Small intestine (tissue), 7 donors: ENCODE data around the gene PIP5KL1. TPM values are rescaled to one million over a fixed set of nuclear protein-coding genes. Genes with fewer than 3 reads are reported as not detected.
A peak's percentile ranks its signal among the peaks of the same experiment; 100 is the strongest.

Experiments
- DNase-seq, 2 donors: peaks; one replicate each; pipeline versions ENCODE4 v3.0.0 to v3.0.0-alpha.2; 2013
- FAIRE-seq: peaks from 2 replicates; lab custom pipeline; 2012; peaks lifted over from hg19 to GRCh38; lab: Jason Lieb, UNC
- H3K27ac ChIP-seq, 3 donors: one replicate each; pipeline ENCODE4 v1.5.1; 2013; ENCODE audit warnings: low read length in 2 of 3, mild to moderate bottlenecking in 2 of 3, control low read depth in 1 of 3, inconsistent platforms in 1 of 3, low read depth in 1 of 3, moderate library complexity in 1 of 3
- H3K27me3 ChIP-seq, 3 donors: one replicate each; pipeline ENCODE4 v1.6.1; 2013; ENCODE audit warnings: low read length in 3 of 3, inconsistent platforms in 1 of 3; ENCODE audit not compliant: control insufficient read depth in 3 of 3, insufficient read depth in 3 of 3
- H3K36me3 ChIP-seq, 3 donors: one replicate each; pipeline ENCODE4 v1.6.1; 2013; ENCODE audit warnings: low read length in 3 of 3, inconsistent platforms in 1 of 3, low read depth in 1 of 3, mild to moderate bottlenecking in 1 of 3, moderate library complexity in 1 of 3; ENCODE audit not compliant: control insufficient read depth in 3 of 3, insufficient read depth in 2 of 3
- H3K4me1 ChIP-seq, 3 donors: one replicate each; pipeline ENCODE4 v1.6.1; 2013; ENCODE audit warnings: low read length in 2 of 3, inconsistent platforms in 1 of 3, low read depth in 1 of 3, mild to moderate bottlenecking in 1 of 3, moderate library complexity in 1 of 3; ENCODE audit not compliant: control insufficient read depth in 3 of 3, insufficient read depth in 2 of 3
- H3K4me3 ChIP-seq, 3 donors: one replicate each; pipeline ENCODE4 v1.5.1; 2013; ENCODE audit warnings: low read length in 3 of 3, control low read depth in 1 of 3, inconsistent platforms in 1 of 3, low read depth in 1 of 3, mild to moderate bottlenecking in 1 of 3, moderate library complexity in 1 of 3
- H3K9me3 ChIP-seq, 2 donors: one replicate each; pipeline ENCODE4 v1.6.1; 2013; ENCODE audit warnings: low read depth in 1 of 2, low read length in 1 of 2; ENCODE audit not compliant: control insufficient read depth in 2 of 2, insufficient read depth in 1 of 2
- WGBS, 3 donors: extraction: QIAGEN DNeasy Blood & Tissue Kit; methylation state at CpG; one replicate each; pipeline ENCODE4 v1.1.7; 2013; 5-methylcytosine and 5-hydroxymethylcytosine counted together
- polyA plus RNA-seq, 4 donors: library from polyadenylated mRNA; stranded (reverse) in 3 of 4; unstranded in 1 of 4; fragments of 200-250 nt in 3 of 4; fragments of 120-200 nt in 1 of 4; gene quantifications; one replicate each; pipeline versions ENCODE4 v1.2.1 to v1.2.3, GENCODE V29; 2013
- donor health status: healthy with polysubstance abuse.
- donor health status: control.
- donor health status: control.
- donor health status: Bipolar disorder and iron deficiency.
- donor health status: healthy.

PIP5KL1 gene
- polyA plus RNA-seq, 4 donors, result 0.40 to 0.81 (median 0.60) TPM; not detected in 1

DNA sequence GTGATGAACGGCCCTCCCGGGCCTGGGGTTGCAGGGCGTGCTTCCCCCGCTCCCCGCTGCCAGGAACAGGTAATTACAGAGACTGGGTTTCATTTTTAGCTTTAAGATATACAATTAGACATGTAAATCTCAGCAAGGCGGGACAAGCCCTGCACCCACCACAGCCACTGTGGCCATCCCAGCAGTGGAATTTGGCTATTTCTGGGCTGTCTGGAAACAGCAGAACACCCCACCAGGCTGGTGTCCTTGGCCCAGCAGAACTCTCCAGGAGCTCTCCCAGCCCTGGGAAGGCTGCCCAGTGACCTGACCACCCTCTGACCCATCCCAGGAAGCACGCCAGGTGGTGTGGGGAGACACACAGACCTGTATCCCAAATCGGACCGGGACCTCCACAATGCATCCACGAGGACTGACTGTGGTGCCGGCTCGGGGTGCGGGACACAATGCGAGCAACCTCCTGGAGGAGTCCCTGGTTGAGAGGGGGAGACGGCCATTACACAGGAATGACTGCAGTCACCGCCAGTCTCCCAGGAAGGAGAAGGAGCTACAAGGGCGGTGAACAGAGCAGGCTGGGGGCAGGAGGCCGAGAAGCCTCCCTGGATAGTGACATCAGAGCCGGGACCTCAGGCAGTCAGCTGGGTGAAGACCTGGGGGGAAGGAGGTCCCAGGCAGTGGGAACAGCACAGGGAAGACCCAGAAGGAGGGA, 32.9 kb upstream of the PIP5KL1 start:
- H3K27me3 ChIP-seq, result no peaks in the 10 kb centered on the region
- H3K4me3 ChIP-seq, result no peak overlapping the region
- peak overlapping the region; percentile 43 to 98 (median 46) for H3K27ac ChIP-seq
- FAIRE-seq (no peak), DNase-seq (no peak)
- no peaks in the 10 kb centered on the region for H3K9me3 ChIP-seq
- peaks cover 0 to 73% (median 0%) of the 10 kb centered on the region in 3 donors for H3K36me3 ChIP-seq
- 51 to 68% (median 67%) methylated on average over 19 of the region's 19 CpGs for WGBS, 3 donors
- H3K4me1 ChIP-seq, result peaks cover 27 to 74% (median 45%) of the 10 kb centered on the region in 3 donors

DNA sequence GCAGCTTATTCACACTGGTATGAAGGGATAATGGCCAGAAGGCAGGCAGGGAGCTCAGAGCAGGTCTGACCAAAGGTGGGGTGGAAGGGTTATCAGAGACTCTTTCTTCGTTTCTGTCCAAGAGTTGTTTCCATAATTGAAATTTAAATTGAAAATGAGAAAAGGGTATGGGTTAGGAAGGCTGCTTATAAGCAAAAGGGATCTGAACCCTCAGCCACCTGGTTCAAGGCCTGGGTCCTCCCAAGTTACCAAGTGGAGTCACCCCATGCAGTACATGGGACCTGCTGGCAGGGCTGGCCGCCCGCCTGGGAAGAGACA, 32.4 kb upstream of the PIP5KL1 start:
- H3K27ac ChIP-seq, result peak overlapping the region; percentile 25 to 46 (median 43)

DNA sequence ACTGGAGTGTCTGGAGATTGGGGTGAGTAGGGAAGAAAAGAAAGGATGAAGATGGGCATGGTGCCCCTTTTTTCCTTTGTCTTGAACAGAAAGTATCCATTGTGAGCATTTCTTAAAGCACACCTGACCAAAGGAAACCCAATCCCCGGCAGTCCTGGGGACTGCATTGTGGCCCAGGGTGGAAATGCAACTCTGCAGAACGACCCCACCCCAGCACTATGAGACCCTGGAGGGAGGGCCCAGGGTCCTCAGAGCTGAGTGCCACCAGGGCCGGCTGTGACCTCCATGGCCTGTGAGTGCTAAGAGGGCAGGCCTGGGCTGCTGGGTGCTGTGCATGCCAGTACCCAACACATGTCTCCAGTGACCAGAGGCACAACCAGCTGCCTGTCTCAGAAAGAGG, 31.7 kb upstream of the PIP5KL1 start:
- Histone ChIP-seq H3K9me3 (no peaks in the 10 kb centered on the region), H3K36me3 (peaks cover 0 to 63% (median 0%) of the 10 kb centered on the region in 3 donors), H3K27me3 (no peaks in the 10 kb centered on the region), H3K4me3 (no peak overlapping the region), H3K4me1 (peaks cover 20 to 61% (median 34%) of the 10 kb centered on the region in 3 donors), H3K27ac (peak overlapping the region in 2 of 3 donors; percentile 36 to 53)
- WGBS, 3 donors, result 50 to 63% (median 54%) methylated on average over 3 of the region's 3 CpGs
- DNase-seq (no peak), FAIRE-seq (no peak)

More for the DNA sequence above, 32.4 kb upstream of the PIP5KL1 start:
- DNase-seq (no peak), FAIRE-seq (no peak)
- WGBS, 3 donors, result 44 to 56% (median 55%) methylated on average over 3 of the region's 3 CpGs
- Histone ChIP-seq H3K27me3 (no peaks in the 10 kb centered on the region), H3K4me3 (no peak overlapping the region), H3K36me3 (peaks cover 0 to 68% (median 0%) of the 10 kb centered on the region in 3 donors), H3K9me3 (no peaks in the 10 kb centered on the region), H3K4me1 (peaks cover 24 to 68% (median 40%) of the 10 kb centered on the region in 3 donors)

DNA sequence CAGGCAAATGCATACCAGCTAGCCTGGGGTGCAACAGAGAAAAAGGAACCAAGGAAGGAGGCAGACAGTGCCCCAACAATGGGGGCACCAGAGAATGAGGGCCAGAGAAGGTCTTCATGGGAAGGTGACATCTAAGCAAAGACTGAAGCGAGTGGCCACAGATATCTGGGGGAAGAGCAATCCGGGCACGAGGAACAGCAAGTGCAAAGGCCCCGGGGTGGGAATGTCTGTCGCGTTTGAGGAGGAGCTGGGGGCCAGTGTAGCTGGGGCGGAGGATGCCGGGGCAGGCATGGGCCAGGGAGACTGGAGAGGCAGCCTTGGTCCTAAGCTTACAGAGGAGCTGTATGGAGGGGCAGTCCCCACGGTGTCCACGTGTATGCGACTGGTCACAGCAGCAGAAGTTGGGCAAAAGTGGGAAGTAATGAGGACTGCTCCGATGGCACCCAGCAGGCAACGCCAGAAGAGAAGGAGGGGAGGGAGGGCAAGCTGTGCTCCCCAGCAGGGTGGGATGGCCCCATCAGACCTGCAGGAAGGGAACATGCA, 31.1 kb upstream of the PIP5KL1 start:
- no peaks in the 10 kb centered on the region for H3K9me3 ChIP-seq
- no peak overlapping the region for H3K4me3 ChIP-seq
- WGBS, 3 donors, result 92 to 94% (median 92%) methylated on average over 13 of the region's 13 CpGs
- FAIRE-seq (no peak), DNase-seq (no peak)
- peaks cover 0 to 57% (median 0%) of the 10 kb centered on the region in 3 donors for H3K36me3 ChIP-seq
- no peak overlapping the region for H3K27ac ChIP-seq
- no peaks in the 10 kb centered on the region for H3K27me3 ChIP-seq
- peaks cover 15 to 57% (median 28%) of the 10 kb centered on the region in 3 donors for H3K4me1 ChIP-seq

DNA sequence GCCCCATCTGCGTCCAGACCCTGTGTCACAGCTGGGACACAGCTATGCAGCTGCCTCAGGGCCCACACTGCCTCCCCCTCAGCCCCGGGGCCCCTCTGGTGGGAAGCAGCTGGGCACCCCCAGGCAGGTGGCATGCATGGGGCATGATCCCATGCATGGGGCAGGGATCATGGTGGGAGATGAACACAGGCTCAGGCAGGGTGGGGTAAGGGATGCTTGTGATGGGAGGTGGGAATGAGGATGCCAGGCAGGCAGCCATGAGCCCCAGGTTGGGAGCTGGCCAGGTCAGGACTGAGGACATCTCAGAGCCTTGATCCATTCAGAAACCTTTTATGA, 30.5 kb upstream of the PIP5KL1 start:
- H3K4me1 ChIP-seq, result peaks cover 12 to 57% (median 22%) of the 10 kb centered on the region in 3 donors
- peak overlapping the region; percentile 65 to 85 (median 78) for H3K27ac ChIP-seq
- H3K9me3 ChIP-seq, result no peaks in the 10 kb centered on the region
- no peak for FAIRE-seq
- no peak overlapping the region for H3K4me3 ChIP-seq
- 69 to 100% (median 85%) methylated on average over 2 of the region's 2 CpGs for WGBS, 3 donors
- no peaks in the 10 kb centered on the region for H3K27me3 ChIP-seq
- peaks cover 0 to 52% (median 0%) of the 10 kb centered on the region in 3 donors for H3K36me3 ChIP-seq
- DNase-seq, result no peak

- peaks cover 11 to 57% (median 23%) of the 10 kb centered on the region in 3 donors for H3K4me1 ChIP-seq
- peak in 1 of 2 donors; percentile 55 for DNase-seq
Observed at GRCh38 chr9:127960410-127961154, 30.0 kb upstream of the PIP5KL1 start.

GRCh38 chr9:127959841-127960409, 29.3 kb upstream of the PIP5KL1 start:
- H3K36me3 ChIP-seq, result peaks cover 0 to 49% (median 0%) of the 10 kb centered on the region in 3 donors
- no peaks in the 10 kb centered on the region for H3K9me3 ChIP-seq
- no peak for DNase-seq
- H3K27me3 ChIP-seq, result no peaks in the 10 kb centered on the region
- peaks cover 11 to 57% (median 22%) of the 10 kb centered on the region in 3 donors for H3K4me1 ChIP-seq
- WGBS, 3 donors, result 82 to 93% (median 87%) methylated on average over 2 of the region's 2 CpGs
- no peak for FAIRE-seq
- no peak overlapping the region for H3K4me3 ChIP-seq
- peak overlapping the region; percentile 65 to 85 (median 78) for H3K27ac ChIP-seq

More at GRCh38 chr9:127960410-127961154, 30.0 kb upstream of the PIP5KL1 start:
- no peaks in the 10 kb centered on the region for H3K9me3 ChIP-seq
- peak overlapping the region; percentile 65 to 85 (median 78) for H3K27ac ChIP-seq
- 32 to 45% (median 33%) methylated on average over 11 of the region's 11 CpGs for WGBS, 3 donors
- H3K27me3 ChIP-seq, result no peaks in the 10 kb centered on the region
- no peak overlapping the region for H3K4me3 ChIP-seq
- H3K36me3 ChIP-seq, result peaks cover 0 to 49% (median 0%) of the 10 kb centered on the region in 3 donors
- no peak for FAIRE-seq

DNA sequence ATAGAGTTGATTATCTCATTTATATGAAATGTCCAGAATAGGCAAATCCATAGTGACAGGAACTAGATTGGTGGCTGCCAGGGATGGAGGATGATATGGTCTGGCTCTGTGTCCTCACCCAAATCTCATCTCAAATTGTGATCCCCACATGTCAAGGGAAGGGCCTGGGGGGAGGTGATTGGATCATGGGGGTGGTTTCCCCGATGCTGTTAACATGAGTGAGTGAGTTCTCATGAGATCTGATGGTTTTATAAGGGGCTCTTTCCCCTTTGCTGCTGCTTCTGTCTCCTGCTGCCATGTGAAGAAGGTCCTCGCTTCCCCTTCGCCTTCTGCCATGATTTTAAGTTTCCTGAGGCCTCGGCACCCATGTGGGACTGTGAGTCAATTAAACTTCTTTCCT, 28.8 kb upstream of the PIP5KL1 start:
- peaks cover 12 to 59% (median 28%) of the 10 kb centered on the region in 3 donors for H3K4me1 ChIP-seq
- peak overlapping the region in 1 of 3 donors; percentile 12 for H3K27ac ChIP-seq
- H3K4me3 ChIP-seq, result no peak overlapping the region
- H3K36me3 ChIP-seq, result peaks cover 0 to 51% (median 0%) of the 10 kb centered on the region in 3 donors
- 90 to 100% (median 93%) methylated on average over 4 of the region's 4 CpGs for WGBS, 3 donors
- no peaks in the 10 kb centered on the region for H3K27me3 ChIP-seq
- no peak for FAIRE-seq
- DNase-seq, result no peak
- no peaks in the 10 kb centered on the region for H3K9me3 ChIP-seq
